HG03520 (cell line): ENCODE results near the gene NCL.
"Not testable (repeated sequence)": the region's sequence is repeated elsewhere in the genome, so short reads cannot be mapped to it uniquely, and the experiment has no call there.

Source experiments
- ATAC-seq: cut with Tn5 transposase; IDR thresholded peaks from one replicate; pipeline ENCODE4 v1.9.1; 2021; ENCODE audit warnings: mild to moderate bottlenecking, moderate library complexity; ENCODE audit not compliant: unreplicated experiment

Gene NCL

GRCh38 chr2:231407686-231408085 lies 56.6 kb downstream of the NCL start:
- ATAC-seq: not testable (repeated sequence)

DNA sequence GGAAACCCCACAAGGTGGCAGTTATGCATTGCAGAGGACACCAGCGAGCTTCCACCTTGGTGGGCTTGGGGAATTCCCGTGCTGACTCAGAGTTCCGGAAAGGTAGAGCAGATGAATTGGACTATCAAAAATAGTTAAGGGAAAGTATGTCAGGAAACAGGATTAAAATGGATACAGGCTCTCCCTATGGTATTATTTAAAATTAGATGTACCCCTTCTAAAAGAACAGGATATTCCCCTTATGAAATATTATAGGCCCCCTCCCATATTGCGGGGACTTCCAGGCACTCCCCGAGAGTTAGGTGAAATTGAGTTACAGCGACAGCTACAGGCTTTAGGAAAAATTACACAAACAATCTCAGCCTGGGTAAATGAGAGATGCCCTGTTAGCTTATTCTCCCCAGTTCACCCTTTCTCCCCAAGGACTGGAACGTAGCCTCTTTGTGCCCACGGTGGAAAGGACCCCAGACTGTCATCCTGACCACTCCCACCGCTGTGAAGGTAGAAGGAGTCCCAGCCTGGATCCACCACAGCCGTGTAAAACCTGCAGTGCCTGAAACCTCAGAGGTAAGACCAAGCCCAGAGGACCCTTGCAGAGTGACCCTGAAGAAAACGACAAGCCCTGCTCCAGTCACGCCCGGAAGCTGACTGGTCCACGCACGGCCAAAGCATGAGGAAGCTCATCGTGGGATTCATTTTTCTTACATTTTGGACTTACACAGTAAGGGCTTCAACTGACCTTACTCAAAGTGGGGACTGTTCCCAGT lies 58.5 kb downstream of the NCL start:
- ATAC-seq: not testable (repeated sequence)

- not testable (repeated sequence) for ATAC-seq
Measured at GRCh38 chr2:231404183-231404578, 60.1 kb downstream of the NCL start.
